Measurements from ENCODE around the gene CAPN6.

DNA sequence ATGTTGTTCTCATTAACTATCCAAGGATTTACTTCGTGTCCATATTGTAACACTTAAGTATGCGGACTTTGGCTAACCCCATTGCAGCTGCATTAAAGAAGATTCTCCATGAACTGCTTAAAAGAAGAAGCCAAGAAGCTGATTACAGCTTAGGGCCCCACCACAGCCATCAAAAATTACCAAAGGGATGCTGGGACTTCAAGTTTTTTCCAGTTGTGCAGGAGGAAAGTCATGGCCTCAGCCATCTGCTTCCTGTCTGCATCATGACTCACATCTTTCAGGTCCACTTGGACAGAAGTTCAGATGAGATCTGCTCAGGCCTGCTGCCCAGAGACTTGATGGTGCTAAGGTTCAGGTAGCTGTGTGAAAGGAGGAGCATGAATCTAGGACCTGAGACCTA, 38.8 kb upstream of the CAPN6 start:
- TF ChIP-seq, protein P1, sequence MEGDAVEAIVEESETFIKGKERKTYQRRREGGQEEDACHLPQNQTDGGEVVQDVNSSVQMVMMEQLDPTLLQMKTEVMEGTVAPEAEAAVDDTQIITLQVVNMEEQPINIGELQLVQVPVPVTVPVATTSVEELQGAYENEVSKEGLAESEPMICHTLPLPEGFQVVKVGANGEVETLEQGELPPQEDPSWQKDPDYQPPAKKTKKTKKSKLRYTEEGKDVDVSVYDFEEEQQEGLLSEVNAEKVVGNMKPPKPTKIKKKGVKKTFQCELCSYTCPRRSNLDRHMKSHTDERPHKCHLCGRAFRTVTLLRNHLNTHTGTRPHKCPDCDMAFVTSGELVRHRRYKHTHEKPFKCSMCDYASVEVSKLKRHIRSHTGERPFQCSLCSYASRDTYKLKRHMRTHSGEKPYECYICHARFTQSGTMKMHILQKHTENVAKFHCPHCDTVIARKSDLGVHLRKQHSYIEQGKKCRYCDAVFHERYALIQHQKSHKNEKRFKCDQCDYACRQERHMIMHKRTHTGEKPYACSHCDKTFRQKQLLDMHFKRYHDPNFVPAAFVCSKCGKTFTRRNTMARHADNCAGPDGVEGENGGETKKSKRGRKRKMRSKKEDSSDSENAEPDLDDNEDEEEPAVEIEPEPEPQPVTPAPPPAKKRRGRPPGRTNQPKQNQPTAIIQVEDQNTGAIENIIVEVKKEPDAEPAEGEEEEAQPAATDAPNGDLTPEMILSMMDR (IDR thresholded peaks at IDR 0.05) = no peak
- TF ChIP-seq ZFX (IDR thresholded peaks at IDR 0.05; ENCODE audit: borderline replicate concordance) = no peak
